Stimulated activated CD4-positive, alpha-beta T cell treated with anti-CD3 and anti-CD28 coated beads, TNF-alpha, amount 100 ng/mL, for 24 hours (primary cell): ENCODE results near the gene TNS1.

ENCODE experiments used
- DNase-seq, 3 experiments: peaks; one replicate each; pipeline ENCODE4 v3.0.0-alpha.2; 2020; ENCODE audit warnings: low read depth in 3 of 3

Gene TNS1

DNA sequence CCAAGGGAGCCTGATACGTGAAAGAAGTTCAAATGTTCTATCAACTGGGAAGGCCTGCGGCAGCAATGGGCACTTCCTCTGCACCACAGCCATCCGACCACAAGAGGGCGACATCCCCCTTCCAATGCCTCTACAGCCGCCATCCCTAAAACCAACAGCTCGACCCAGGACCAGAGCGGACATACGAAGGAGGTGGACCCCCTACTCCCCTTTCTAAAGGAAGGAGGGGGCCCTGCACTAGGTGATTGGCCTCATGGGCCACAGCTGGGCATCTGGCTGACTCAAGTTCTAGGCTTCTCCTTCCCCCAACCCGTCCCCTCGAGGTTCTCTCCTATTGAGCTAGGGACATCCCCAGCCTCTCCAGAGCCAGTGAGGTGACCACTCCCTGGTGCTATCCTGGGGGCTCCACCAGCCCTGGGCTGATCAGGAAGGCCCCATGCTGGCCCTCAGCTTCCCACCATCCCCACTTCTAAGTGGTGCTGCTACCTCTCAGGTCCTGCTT is 217.2 kb downstream of the TNS1 start:
- DNase-seq = peak; percentile 56 to 77 (median 65)

DNA sequence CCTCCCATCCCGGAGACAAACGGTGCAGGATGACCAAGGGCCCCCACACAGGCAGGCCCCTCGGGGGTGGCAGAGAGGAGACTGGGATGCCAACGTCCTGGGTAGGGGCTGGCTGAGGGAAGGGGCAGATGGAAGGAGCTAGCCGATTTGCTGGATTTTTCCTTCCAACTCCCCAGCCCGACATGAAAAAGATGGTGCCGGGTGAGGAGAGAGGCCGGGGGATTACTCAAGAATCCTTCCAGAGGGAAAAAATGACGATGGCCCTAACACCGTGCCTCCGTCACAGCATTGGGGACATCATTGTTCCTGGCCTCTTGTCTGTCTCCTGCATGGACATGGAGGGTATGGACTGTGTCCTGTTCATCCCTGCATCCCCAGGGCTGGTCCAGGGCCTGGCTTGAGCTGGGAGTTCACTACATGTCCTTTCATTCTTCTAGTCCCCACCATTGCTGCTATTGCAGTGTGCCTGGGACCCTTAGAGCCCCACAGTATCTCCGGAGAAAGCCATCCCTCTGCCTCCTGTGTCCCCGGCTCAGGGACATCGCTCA is 217.7 kb downstream of the TNS1 start:
- no peak for DNase-seq

DNA sequence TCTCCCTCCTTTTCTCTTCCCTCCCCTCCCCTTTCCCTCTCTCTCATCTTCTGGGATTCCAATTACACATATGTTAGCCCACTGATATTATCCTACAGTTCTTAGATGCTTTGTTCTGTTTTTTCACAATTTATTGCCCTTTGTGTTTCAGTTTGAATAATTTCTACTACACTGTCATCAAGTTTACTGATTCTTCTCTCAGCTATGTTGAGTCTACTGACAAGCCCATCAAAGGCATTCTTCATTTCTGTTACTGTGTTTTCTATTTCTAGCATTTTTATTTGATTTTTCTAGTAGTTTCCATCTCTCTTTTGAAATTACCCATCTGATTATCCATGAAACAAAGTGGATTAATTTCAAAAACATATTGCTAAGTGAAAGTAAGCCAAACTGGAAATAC is 219.6 kb downstream of the TNS1 start:
- no peak for DNase-seq

DNA sequence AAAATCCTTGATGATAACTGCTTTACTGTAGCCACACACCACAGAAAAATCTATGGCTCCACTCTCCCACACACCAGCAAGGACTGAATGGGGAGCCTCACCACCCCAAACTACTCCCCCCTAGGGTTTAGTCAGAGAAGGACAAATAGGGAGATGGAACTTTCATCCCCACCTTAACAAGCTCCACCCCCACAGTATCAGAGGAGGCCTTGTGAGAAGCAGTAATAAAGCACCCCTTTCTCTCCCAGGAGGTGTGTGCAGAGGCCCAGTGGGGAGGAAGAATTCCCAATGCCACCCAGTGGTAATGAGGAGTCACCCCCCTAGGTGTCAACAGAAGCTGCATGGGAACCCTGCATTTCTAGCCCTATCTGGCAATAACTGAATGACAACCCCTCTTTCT is 224.9 kb downstream of the TNS1 start:
- no peak for DNase-seq

DNA sequence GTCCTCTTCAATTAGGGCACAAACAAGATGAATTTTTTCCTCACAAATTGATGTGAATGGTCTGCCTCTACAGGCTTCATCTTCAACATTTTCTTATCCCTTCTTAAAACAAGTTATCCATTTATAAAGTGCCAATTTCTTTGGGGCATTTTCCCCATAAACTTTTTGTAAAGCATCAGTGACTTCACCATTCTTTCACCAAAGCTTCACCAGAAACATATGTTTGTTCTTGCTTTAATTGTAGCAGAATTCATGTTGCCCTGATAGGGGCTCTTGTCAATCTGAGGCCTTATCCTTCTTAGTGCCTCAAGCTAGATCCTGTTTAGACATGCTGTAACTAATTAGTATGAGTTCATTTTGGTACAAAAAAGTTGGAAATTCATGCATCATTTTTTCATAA is 226.2 kb downstream of the TNS1 start:
- no peak for DNase-seq

DNA sequence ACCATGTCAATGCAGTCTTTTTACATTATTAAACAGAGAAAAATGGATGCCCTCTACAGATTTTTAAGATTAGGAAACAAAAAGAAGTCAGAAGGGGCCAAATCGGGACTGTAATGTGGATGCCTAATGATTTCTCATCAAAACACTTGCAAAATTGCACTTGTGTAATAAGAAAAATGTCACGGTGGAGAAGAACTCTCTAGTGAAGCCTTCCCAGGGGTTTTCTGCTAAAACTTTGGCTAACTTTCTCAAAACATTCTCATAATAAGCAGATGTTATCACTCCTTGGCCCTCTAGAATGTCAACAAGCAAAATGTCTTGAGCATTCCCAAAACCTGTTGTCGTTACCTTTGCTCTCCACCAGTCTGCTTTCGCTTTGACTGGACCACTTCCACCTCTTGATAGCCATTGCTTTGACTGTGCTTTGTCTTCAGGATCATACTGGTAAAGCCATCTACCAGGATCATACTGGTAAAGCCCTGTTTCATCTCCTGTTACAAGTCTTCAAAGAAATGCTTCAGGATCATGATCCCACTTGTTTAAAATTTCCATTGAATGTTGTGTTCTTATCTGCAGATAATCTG is 226.8 kb downstream of the TNS1 start:
- DNase-seq = no peak

DNA sequence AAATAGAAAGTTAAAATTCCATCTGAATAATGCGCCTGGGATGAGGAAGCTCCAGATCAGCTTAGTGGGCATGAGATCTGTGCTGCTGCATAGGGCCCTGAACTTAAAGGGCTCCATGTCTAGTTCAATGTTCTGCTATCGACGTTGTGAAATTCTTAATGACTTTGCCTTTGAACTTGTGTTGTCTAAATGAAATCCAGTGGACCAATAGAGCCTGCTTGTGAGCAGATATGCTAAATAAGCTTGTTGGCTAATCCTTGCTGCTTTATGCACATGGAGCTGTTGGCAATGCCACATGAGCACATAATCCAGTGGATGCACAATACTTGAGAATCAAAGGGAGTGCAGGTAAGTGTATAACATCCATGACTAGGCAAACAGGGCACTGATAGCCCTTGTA is 228.6 kb downstream of the TNS1 start:
- no peak for DNase-seq

DNA sequence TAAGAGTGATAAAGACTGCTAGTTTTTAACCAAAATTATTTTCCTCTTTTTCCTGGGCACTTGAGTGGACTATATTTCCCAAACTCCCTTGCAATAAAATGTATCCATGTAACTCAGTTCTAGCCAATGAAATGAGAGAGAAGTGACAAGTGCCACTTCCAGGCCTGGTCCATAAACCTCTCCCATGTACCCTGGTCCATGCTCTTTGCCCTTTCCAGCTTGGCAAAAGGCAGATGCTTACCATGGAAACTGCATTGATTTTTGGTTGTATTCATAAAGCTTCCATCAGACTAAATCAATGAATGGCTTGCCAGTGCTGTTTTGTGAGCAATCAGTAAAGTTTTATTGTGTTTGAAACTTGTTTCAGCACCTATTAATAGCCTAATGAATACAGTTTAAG is 229.3 kb downstream of the TNS1 start:
- no peak for DNase-seq

DNA sequence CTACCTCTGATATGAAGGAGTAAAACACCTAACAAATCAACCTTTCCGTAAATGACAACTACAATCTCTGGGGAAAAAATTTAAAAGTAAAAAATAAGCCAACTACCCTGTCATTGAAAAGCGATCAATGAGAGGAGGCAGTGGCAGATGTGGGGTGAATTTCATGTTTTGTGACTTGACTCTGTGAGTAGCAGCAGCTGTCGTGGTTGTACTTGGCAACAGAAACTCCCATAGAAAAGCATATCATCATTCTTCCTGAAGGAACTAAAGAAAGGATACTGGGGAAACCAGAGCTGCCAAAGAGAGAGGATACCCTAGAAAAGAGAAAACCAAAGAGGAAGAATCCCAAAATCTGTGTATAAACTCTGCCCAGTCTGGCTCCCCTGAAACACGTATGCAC is 236.4 kb downstream of the TNS1 start:
- DNase-seq = no peak

DNA sequence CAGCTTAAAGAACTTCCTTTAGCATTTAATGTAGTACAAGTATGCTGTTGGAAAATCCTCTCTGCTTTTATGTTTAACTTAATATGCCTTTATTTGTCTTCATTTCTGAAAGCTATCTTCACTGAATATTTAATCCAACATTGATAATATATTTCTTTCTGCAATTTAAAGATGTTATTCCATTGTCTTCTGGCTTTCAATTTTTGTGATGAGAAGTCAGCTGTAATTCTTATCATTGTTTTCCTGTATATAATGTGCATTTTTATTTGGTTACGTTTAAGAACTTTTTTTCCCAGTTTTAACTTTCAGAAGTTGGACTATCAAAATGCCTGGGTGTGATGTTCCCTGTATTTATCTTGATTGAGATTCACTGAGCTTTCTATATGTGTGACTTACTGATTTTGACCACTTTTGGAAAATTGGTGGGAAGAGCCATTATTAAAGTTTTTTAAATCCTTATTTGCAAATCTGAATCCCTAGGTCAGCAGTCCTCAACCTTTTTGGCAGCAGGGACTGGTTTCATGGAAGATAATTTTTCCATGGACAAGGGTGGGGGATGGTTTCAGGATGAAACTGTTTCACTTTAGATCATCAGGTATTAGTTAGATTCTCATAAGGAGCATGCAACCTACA is 241.0 kb downstream of the TNS1 start:
- no peak for DNase-seq

DNA sequence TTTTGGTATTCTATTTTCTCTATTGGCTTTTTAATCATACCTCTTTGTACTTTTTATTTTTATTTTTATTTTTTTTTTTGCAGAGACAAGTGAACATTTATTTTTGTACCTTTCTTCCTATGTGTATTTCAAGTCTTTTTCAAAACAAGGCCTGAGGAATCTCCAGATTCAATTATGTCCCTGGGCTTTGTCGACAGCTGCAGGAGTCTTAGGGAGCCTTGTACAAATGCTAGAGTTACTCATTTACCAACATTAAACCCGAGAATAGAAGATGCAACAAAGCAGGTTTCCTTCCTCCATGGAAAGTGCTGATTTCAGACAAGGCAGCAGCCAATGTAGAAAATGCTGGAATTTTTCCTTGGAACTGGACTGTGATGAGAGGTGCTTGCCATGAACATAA is 242.8 kb downstream of the TNS1 start:
- no peak for DNase-seq

DNA sequence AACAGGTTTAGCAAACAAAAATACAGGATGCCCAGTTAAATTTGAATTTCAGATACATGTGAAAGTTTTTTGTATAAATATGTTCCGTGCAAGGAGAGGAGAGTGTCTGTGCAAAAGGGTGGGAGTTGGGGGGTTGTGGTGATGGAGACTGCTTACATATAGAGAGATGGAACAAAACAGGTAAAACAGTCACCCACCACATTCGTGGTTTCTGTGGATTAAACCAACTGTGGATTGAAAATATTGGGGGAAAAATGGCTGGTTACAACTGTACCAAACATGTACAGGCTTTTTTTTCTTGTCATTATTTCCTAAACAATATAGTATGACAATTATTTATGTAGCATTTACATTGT is 245.7 kb downstream of the TNS1 start:
- DNase-seq = no peak

DNA sequence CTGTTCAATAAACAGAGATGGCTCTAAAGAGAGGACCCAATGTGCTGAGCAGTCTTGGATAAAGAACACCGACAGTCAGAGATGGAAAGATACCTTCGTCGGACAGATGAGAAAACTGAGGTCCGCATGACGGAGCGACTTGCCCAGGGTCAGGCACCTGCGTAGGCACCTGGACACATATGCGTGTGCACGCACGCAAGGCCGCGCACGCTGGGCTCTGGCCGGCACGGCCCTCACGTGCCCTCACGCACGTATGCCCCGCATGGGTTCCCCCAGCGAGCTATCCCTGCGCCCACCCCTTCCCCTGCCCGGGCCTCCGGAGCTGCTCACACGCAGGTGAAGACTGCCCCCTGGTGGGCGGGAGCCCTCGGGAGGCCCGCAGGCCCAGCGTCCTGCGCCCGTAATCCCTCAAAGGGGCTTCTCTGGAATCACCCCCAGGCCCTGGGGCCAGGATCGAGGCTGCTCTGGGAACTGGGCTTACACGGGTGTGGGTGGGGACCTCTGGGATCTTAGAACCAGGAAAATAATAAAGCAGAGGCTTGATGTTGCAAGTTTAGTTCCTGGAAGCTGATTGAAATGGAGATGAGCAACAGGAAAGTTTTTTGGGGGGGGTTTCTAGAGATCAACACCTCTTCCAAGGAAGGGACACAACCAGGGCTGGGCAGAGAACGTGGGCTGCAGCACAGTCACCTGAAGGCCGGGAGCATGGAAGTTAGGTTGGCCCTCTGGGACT is 246.3 kb downstream of the TNS1 start:
- peak; percentile 31 to 76 (median 55) for DNase-seq

DNA sequence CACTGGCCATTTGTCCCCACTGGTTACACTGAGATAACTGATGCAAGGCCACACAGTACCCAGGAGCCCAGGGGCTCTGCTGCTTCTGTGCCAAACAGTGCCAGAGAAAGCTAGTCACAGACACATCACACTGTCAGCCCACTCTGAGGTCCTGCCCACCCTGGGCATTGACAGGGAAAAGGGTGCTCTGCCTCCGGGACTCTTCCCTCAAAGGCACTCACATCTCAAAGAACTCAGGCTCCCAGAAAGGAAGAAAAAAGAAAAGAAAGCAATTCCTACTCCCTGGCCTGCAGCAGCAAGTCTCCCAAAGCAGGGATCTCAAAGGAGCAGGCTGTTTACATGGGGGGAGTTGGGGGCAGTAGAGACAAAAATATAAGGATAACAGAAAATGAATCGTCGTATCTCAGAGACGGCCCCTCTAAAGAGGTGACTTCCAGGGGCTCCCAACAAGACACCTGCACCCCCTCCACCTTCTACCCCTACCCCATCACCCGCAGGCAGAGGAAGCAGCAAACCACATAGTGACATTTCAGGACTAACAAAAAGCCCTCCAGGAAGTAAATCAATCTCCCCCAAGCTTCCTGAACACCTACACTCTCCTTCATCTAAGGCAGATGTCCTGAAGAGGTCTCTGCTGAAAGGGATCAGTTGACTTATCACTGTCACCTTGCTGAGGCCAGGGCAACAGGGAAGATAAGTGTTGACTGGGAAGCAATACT is 247.6 kb downstream of the TNS1 start:
- no peak for DNase-seq

DNA sequence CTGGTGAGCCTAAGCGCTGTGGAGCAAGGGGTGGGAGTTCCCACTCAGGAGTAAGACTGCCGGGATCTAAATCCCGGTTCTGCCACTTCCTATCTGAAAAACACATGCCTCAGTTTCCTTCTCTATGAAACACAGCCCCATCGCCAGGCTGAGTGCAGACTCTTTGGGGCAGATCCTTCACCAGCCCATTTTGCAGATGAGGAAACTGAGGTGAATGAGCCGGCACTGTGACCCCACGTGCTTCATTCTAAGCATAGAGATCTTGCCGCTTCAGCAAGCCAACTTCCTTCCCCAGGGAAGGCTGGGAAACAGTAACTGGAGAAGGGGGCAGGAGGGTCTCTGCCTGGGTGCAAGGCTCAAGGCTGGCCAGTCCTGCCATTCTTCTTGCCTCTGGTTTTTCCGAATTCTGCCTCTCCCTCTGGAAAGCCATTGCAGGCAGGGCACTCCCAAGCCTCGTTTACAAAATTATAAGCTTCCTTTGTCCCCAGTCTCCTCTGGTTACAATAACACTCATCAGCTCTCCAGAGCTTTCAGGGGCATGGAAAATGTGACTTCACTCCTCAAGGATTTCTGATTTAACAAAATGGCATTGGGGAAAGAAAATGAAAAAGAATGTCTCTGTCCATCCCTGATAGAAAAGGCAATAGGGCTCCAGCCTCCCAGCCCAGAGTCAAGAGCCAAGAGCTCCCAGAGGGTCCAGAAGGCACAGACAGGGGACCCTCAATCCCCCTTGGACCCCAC is 249.2 kb downstream of the TNS1 start:
- no peak for DNase-seq

DNA sequence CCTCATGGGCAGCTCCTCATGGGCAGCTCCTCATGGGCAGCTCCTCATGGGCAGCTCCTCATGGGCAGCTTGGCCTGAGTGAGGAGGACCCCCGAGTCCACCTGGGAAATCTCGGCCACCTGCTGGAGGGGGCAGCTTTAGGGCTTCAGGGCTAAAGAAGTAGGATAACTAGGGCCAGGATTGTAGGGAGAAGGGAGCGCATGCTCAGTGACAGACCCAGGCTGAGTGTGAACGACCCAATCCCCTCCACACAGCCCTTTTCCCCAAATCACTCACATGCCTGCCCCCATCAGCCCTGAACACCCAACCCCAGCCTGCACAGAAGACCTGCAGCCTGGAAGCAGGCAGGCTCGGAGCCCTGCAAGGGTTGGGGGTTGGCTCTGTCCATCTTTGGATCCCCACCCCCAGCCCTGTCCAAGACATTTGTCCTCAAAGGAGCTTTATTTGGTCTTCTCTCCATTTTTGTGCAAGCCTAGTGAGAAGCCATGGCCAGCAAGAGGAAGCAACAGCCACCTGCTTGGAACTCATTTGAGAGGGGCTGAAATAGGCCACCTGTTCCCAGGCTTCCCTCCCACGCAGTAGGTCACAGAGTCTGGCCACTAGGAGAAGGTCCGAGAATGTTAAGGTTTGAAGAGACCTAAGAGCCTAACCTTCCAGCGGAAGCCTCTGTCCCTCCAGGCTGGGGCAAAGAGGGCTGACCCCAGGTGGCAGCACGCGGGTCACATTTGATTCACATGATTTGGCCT is 249.9 kb downstream of the TNS1 start:
- DNase-seq = no peak

DNA sequence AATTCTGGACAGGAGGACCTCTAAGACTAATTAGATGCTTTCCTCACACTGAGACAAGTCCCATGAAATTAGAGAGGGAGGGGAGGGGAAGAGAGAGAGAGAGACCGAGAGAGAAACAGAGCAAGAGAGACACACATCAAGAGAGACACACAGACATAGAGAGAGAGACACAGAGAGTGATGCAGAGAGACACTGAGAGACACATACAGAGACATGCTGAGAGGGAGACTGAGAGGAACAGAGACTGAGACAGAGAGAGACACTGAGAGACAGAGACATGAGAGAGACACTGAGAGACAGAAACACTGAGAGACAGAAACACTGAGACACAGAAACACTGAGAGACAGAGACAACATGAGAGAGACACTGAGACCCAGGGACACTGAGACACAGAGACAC is 250.8 kb downstream of the TNS1 start:
- no peak for DNase-seq

DNA sequence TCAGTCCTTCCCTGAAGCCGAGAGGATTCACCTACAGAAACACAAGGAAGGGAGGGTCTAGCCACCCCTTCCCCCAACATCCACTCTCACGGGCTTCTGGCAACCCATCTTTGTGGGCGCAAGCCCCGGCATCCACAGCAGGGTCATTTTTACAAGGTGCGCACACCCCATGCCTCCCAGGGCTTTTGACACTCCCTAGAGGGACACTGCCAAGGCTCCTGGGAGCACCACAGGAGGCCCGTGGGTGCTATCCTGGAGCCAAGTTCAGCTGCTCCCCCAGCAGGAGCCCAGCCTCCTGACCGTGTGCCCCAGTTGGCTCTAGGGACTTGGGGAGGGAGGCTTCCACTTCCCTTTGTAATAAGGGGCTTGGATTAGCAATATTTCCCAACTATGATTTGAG is 251.6 kb downstream of the TNS1 start:
- no peak for DNase-seq
